Stimulated activated CD4-positive, alpha-beta T cell treated with anti-CD3 and anti-CD28 coated beads, Interleukin-4, amount 100 ng/mL, for 48 hours (primary cell): ENCODE results near the gene RASGRF1.
"Not testable (repeated sequence)": the region's sequence is repeated elsewhere in the genome, so short reads cannot be mapped to it uniquely, and the experiment has no call there.

Source experiments
- DNase-seq, 2 donors: peaks; one replicate each; pipeline ENCODE4 v3.0.0-alpha.2; 2020; ENCODE audit warnings: low read depth in 2 of 2

The RASGRF1 gene

GRCh38 chr15:79006071-79006470 is 84.5 kb downstream of the RASGRF1 start:
- DNase-seq = no peak

GRCh38 chr15:79004336-79004735 is 86.2 kb downstream of the RASGRF1 start:
- DNase-seq = no peak

GRCh38 chr15:79003896-79004295 is 86.7 kb downstream of the RASGRF1 start:
- DNase-seq = no peak

- no peak for DNase-seq
Observed at GRCh38 chr15:79003301-79003700, 87.3 kb downstream of the RASGRF1 start.

GRCh38 chr15:79002581-79002980 is 88.0 kb downstream of the RASGRF1 start:
- DNase-seq = no peak

- no peak for DNase-seq
Observed at GRCh38 chr15:78999636-79000035, 90.9 kb downstream of the RASGRF1 start.

GRCh38 chr15:78998526-78998925 is 92.1 kb downstream of the RASGRF1 start:
- no peak for DNase-seq

- DNase-seq = no peak
Observed at GRCh38 chr15:78997981-78998499, 92.5 kb downstream of the RASGRF1 start.

GRCh38 chr15:78996894-78997275 is 93.7 kb downstream of the RASGRF1 start:
- no peak for DNase-seq

- DNase-seq = no peak
Observed at GRCh38 chr15:78995921-78996893, 94.4 kb downstream of the RASGRF1 start.

- not testable (repeated sequence) for DNase-seq
Observed at GRCh38 chr15:78995161-78995560, 95.4 kb downstream of the RASGRF1 start.

- no peak for DNase-seq
Observed at GRCh38 chr15:78993931-78994530, 96.5 kb downstream of the RASGRF1 start.

GRCh38 chr15:78993257-78993930 is 97.2 kb downstream of the RASGRF1 start:
- DNase-seq = no peak

- no peak for DNase-seq
Observed at GRCh38 chr15:78992416-78993256, 97.9 kb downstream of the RASGRF1 start.

GRCh38 chr15:78991879-78992278 is 98.7 kb downstream of the RASGRF1 start:
- no peak for DNase-seq

- DNase-seq = no peak
Observed at GRCh38 chr15:78991476-78991875, 99.1 kb downstream of the RASGRF1 start.

- DNase-seq = no peak
Observed at GRCh38 chr15:78990278-78990677, 100.3 kb downstream of the RASGRF1 start.

- DNase-seq = no peak
Observed at GRCh38 chr15:78989701-78990240, 100.8 kb downstream of the RASGRF1 start.

- DNase-seq = no peak
Observed at GRCh38 chr15:78988361-78988911, 102.1 kb downstream of the RASGRF1 start.

- no peak for DNase-seq
Observed at GRCh38 chr15:78987556-78988360, 102.8 kb downstream of the RASGRF1 start.
